Type B pancreatic cell (in vitro differentiated cells): Measurements from ENCODE around the gene SLC23A2. TPM values are rescaled to one million over a fixed set of nuclear protein-coding genes. Genes with fewer than 3 reads are reported as not detected.
"Not testable (repeated sequence)": the region's sequence is repeated elsewhere in the genome, so short reads cannot be mapped to it uniquely, and the experiment has no call there.

Source experiments
- DNase-seq: peaks from one replicate; pipeline ENCODE4 v3.0.0; 2021; ENCODE audit warnings: mixed read lengths; ENCODE audit not compliant: unreplicated experiment; ENCODE audit errors: extremely low spot score
- H3K27ac Mint-ChIP-seq: 2 replicates; pipeline ENCODE4 v1.8.0; 2021; ENCODE audit warnings: mild to moderate bottlenecking, mixed read lengths
- H3K27me3 Mint-ChIP-seq: 2 replicates; pipeline ENCODE4 v1.8.0; 2021; ENCODE audit warnings: mixed read lengths
- H3K36me3 Mint-ChIP-seq: 2 replicates; pipeline ENCODE4 v1.8.0; 2021; ENCODE audit warnings: mixed read lengths
- H3K4me1 Mint-ChIP-seq: one replicate; pipeline ENCODE4 v1.8.0; 2021; ENCODE audit warnings: mixed read lengths; ENCODE audit not compliant: unreplicated experiment
- H3K4me3 Mint-ChIP-seq: 2 replicates; pipeline ENCODE4 v1.8.0; 2021; ENCODE audit warnings: mild to moderate bottlenecking, mixed read lengths
- H3K9me3 Mint-ChIP-seq: 2 replicates; pipeline ENCODE4 v1.8.0; 2021; ENCODE audit warnings: mixed read lengths
- total RNA-seq: library from RNA; stranded (reverse); gene quantifications from 2 replicates; pipeline ENCODE4 v1.2.1, GENCODE V29; 2021; ENCODE audit warnings: low replicate concordance
- TF ChIP-seq, protein P1 (sequence below): fragments of 200-600 bp; sonication (generic); conservative IDR thresholded peaks from 2 replicates; pipeline ENCODE4 v1.5.0; 2021; ENCODE audit warnings: antibody characterized with exemption, mild to moderate bottlenecking

Gene SLC23A2
- total RNA-seq, 1 donor from 2014 or later, result 19.6 TPM

DNA sequence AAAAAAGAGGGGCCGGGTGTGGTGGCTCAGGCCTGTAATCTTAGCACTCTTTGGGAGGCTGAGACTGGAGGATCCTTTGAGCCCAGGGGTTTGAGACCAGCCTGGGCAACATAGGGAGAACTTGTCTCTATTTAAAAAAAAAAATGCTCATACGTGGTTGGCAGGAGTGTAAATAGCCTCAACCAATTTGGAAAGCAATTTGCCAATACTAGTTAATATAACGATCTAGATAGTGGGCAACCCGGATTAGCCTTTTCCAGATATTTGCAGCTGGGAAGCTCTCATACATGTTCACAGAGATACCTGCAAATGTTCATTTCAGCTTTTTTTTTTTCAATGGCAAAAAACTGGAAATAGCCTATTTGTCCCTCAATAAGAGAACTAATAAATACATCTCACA is 39.0 kb upstream of the SLC23A2 start:
- Mint-ChIP-seq H3K27me3 (peaks cover 4% of the 10 kb centered on the region), H3K9me3 (no peaks in the 10 kb centered on the region), H3K27ac (no peak overlapping the region), H3K4me3 (no peak overlapping the region), H3K4me1 (no peaks in the 10 kb centered on the region), H3K36me3 (no peaks in the 10 kb centered on the region)
- TF ChIP-seq, protein P1, sequence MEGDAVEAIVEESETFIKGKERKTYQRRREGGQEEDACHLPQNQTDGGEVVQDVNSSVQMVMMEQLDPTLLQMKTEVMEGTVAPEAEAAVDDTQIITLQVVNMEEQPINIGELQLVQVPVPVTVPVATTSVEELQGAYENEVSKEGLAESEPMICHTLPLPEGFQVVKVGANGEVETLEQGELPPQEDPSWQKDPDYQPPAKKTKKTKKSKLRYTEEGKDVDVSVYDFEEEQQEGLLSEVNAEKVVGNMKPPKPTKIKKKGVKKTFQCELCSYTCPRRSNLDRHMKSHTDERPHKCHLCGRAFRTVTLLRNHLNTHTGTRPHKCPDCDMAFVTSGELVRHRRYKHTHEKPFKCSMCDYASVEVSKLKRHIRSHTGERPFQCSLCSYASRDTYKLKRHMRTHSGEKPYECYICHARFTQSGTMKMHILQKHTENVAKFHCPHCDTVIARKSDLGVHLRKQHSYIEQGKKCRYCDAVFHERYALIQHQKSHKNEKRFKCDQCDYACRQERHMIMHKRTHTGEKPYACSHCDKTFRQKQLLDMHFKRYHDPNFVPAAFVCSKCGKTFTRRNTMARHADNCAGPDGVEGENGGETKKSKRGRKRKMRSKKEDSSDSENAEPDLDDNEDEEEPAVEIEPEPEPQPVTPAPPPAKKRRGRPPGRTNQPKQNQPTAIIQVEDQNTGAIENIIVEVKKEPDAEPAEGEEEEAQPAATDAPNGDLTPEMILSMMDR, result no peak
- no peak for DNase-seq

GRCh38 chr20:5039889-5040288 is 38.6 kb upstream of the SLC23A2 start:
- H3K9me3 Mint-ChIP-seq, result no peaks in the 10 kb centered on the region
- TF ChIP-seq, protein P1, result no peak
- H3K4me1 Mint-ChIP-seq, result no peaks in the 10 kb centered on the region
- peaks cover 4% of the 10 kb centered on the region for H3K27me3 Mint-ChIP-seq
- DNase-seq, result no peak
- no peak overlapping the region for H3K4me3 Mint-ChIP-seq
- no peak overlapping the region for H3K27ac Mint-ChIP-seq
- H3K36me3 Mint-ChIP-seq, result no peaks in the 10 kb centered on the region

GRCh38 chr20:5039255-5039657 is 37.9 kb upstream of the SLC23A2 start:
- Mint-ChIP-seq H3K4me3 (no peak overlapping the region), H3K27ac (no peak overlapping the region), H3K27me3 (peaks cover 4% of the 10 kb centered on the region), H3K4me1 (no peaks in the 10 kb centered on the region), H3K9me3 (no peaks in the 10 kb centered on the region), H3K36me3 (no peaks in the 10 kb centered on the region)
- DNase-seq, result no peak
- TF ChIP-seq, protein P1, result no peak

GRCh38 chr20:5036828-5037227 is 35.5 kb upstream of the SLC23A2 start:
- no peaks in the 10 kb centered on the region for H3K36me3 Mint-ChIP-seq
- no peaks in the 10 kb centered on the region for H3K9me3 Mint-ChIP-seq
- no peak overlapping the region for H3K4me3 Mint-ChIP-seq
- TF ChIP-seq, protein P1, result no peak
- DNase-seq, result no peak
- no peak overlapping the region for H3K27ac Mint-ChIP-seq
- H3K4me1 Mint-ChIP-seq, result no peaks in the 10 kb centered on the region
- H3K27me3 Mint-ChIP-seq, result peaks cover 4% of the 10 kb centered on the region

GRCh38 chr20:5035518-5035917 is 34.2 kb upstream of the SLC23A2 start:
- not testable (repeated sequence) for H3K4me1 Mint-ChIP-seq, H3K27ac Mint-ChIP-seq, H3K36me3 Mint-ChIP-seq, H3K27me3 Mint-ChIP-seq, DNase-seq, H3K4me3 Mint-ChIP-seq, H3K9me3 Mint-ChIP-seq

- H3K9me3 Mint-ChIP-seq, result peaks cover 3% of the 10 kb centered on the region
- TF ChIP-seq, protein P1, result no peak
- no peak overlapping the region for H3K4me3 Mint-ChIP-seq
- H3K4me1 Mint-ChIP-seq, result peaks cover 3% of the 10 kb centered on the region
- peaks cover 4% of the 10 kb centered on the region for H3K27me3 Mint-ChIP-seq
- no peak overlapping the region for H3K27ac Mint-ChIP-seq
- no peaks in the 10 kb centered on the region for H3K36me3 Mint-ChIP-seq
- DNase-seq, result no peak
Observed at GRCh38 chr20:5033566-5033965, 32.3 kb upstream of the SLC23A2 start.

- H3K27ac Mint-ChIP-seq, result peak overlapping the region; percentile 13
- not testable (repeated sequence) for H3K27me3 Mint-ChIP-seq, H3K36me3 Mint-ChIP-seq, H3K4me1 Mint-ChIP-seq, H3K9me3 Mint-ChIP-seq, H3K4me3 Mint-ChIP-seq, DNase-seq
Observed at GRCh38 chr20:5031701-5032100, 30.4 kb upstream of the SLC23A2 start.
